Measurements from ENCODE around the gene CLC.

The CLC gene

GRCh38 chr19:39735688-39736087 is 2.1 kb downstream of the CLC start:
- TF ChIP-seq, protein P1, sequence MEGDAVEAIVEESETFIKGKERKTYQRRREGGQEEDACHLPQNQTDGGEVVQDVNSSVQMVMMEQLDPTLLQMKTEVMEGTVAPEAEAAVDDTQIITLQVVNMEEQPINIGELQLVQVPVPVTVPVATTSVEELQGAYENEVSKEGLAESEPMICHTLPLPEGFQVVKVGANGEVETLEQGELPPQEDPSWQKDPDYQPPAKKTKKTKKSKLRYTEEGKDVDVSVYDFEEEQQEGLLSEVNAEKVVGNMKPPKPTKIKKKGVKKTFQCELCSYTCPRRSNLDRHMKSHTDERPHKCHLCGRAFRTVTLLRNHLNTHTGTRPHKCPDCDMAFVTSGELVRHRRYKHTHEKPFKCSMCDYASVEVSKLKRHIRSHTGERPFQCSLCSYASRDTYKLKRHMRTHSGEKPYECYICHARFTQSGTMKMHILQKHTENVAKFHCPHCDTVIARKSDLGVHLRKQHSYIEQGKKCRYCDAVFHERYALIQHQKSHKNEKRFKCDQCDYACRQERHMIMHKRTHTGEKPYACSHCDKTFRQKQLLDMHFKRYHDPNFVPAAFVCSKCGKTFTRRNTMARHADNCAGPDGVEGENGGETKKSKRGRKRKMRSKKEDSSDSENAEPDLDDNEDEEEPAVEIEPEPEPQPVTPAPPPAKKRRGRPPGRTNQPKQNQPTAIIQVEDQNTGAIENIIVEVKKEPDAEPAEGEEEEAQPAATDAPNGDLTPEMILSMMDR (conservative IDR thresholded peaks at IDR 0.05; ENCODE audit: control insufficient read depth, insufficient read depth, low read depth, low read length) = no peak
- no peak overlapping the region for H3K4me3 ChIP-seq (ENCODE audit: control insufficient read depth, low read depth, low read length)

GRCh38 chr19:39733841-39734240 is 4.0 kb downstream of the CLC start:
- no peak overlapping the region for H3K4me3 ChIP-seq (ENCODE audit: control insufficient read depth, low read depth, low read length)
- TF ChIP-seq, protein P1 (conservative IDR thresholded peaks at IDR 0.05; ENCODE audit: control insufficient read depth, insufficient read depth, low read depth, low read length) = no peak
- no peak for DNase-seq (ENCODE audit: low read depth)

More at GRCh38 chr19:39735688-39736087, 2.1 kb downstream of the CLC start:
- DNase-seq (ENCODE audit: low read depth) = no peak

GRCh38 chr19:39731685-39732084 is 6.1 kb downstream of the CLC start:
- H3K4me3 ChIP-seq (ENCODE audit: control insufficient read depth, low read depth, low read length) = no peak overlapping the region
- DNase-seq (ENCODE audit: low read depth) = no peak
- TF ChIP-seq, protein P1 (conservative IDR thresholded peaks at IDR 0.05; ENCODE audit: control insufficient read depth, insufficient read depth, low read depth, low read length) = no peak

GRCh38 chr19:39729594-39729993 is 8.2 kb downstream of the CLC start:
- no peak for DNase-seq (ENCODE audit: low read depth)
- TF ChIP-seq, protein P1 (conservative IDR thresholded peaks at IDR 0.05; ENCODE audit: control insufficient read depth, insufficient read depth, low read depth, low read length) = no peak

DNA sequence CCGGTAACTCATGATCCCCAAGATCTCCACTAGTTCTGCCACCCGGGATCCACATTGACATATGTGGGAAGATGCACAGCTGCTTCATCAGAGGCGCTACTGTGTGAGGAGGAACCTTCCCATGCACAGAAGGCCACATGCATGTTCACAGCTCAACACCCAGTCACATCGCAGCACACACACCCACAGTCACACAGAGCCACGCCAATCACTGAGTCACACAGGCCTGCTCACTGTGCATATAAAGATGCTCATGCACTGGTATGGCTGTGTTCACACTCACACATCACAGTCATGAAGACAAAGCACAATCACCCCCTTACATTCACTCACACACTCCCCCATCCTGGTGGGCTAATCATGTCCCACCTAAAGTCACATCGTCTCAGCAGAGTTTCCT is 9.8 kb downstream of the CLC start:
- TF ChIP-seq, protein P1 (conservative IDR thresholded peaks at IDR 0.05; ENCODE audit: control insufficient read depth, insufficient read depth, low read depth, low read length) = no peak
- DNase-seq (ENCODE audit: low read depth) = no peak

More at GRCh38 chr19:39729594-39729993, 8.2 kb downstream of the CLC start:
- H3K4me3 ChIP-seq (ENCODE audit: control insufficient read depth, low read depth, low read length) = no peak overlapping the region

GRCh38 chr19:39727070-39727800 is 10.6 kb downstream of the CLC start:
- H3K4me3 ChIP-seq (ENCODE audit: control insufficient read depth, low read depth, low read length) = no peak overlapping the region
- DNase-seq (ENCODE audit: low read depth) = no peak
- TF ChIP-seq, protein P1 (conservative IDR thresholded peaks at IDR 0.05; ENCODE audit: control insufficient read depth, insufficient read depth, low read depth, low read length) = no peak

More for the DNA sequence above, 9.8 kb downstream of the CLC start:
- no peak overlapping the region for H3K4me3 ChIP-seq (ENCODE audit: control insufficient read depth, low read depth, low read length)
